Psoas muscle (tissue), 8 donors: ENCODE data around the gene C16orf74. TPM values are rescaled to one million over a fixed set of nuclear protein-coding genes. Genes with fewer than 3 reads are reported as not detected.

ENCODE experiments used
- ATAC-seq, 4 donors: fragments of 200-7000 bp; cut with Tn5 transposase; one replicate each; pipeline ENCODE4 v1.9.1; 2020; ENCODE audit warnings: moderate library complexity in 3 of 4, mild to moderate bottlenecking in 2 of 4
- DNase-seq, 2 donors: peaks; one replicate each; pipeline ENCODE4 v3.0.0-alpha.2; 2020
- H3K27ac ChIP-seq: fragments of 200-600 bp; one replicate; pipeline ENCODE4 v1.8.0; 2022
- H3K27me3 ChIP-seq, 3 donors: fragments of 200-600 bp in 1 of 3; one replicate each; pipeline versions ENCODE4 v1.6.1 to v1.8.0; 2013 to 2022; ENCODE audit warnings: low read length in 2 of 3, mild to moderate bottlenecking in 2 of 3, moderate library complexity in 1 of 3; ENCODE audit not compliant: insufficient read depth in 3 of 3
- H3K36me3 ChIP-seq, 2 donors: fragments of 200-600 bp in 1 of 2; one replicate each; pipeline versions ENCODE4 v1.6.1 to v1.8.0; 2013 to 2022; ENCODE audit warnings: low read depth in 1 of 2, mild to moderate bottlenecking in 1 of 2, moderate library complexity in 1 of 2; ENCODE audit not compliant: insufficient read depth in 1 of 2
- H3K4me1 ChIP-seq: fragments of 200-600 bp; one replicate; pipeline ENCODE4 v1.8.0; 2022
- H3K4me3 ChIP-seq: fragments of 200-600 bp; one replicate; pipeline ENCODE4 v1.8.0; 2022; ENCODE audit warnings: mild to moderate bottlenecking
- H3K9me3 ChIP-seq: fragments of 200-600 bp; one replicate; pipeline ENCODE4 v1.8.0; 2022
- CTCF ChIP-seq: fragments of 200-600 bp; IDR thresholded peaks from one replicate; pipeline ENCODE4 v1.8.0; 2022; ENCODE audit warnings: antibody characterized with exemption
- WGBS, 3 donors: extraction: QIAGEN DNeasy Blood & Tissue Kit; methylation state at CpG; one replicate each; pipeline versions ENCODE4 v1.1.6 to v1.1.7; 2013; 5-methylcytosine and 5-hydroxymethylcytosine counted together
- intact Hi-C, 2 donors: fragments of 100-400 bp; cut with DNase I; formaldehyde crosslinking; loops; one replicate each; pipeline versions ENCODE4 v1.11.0 to v1.14.2; 2022
- polyA plus RNA-seq, 3 donors: library from polyadenylated mRNA; stranded (reverse); fragments of 200-250 nt; gene quantifications; one replicate each; pipeline ENCODE4 v1.2.3, GENCODE V29; 2013
- total RNA-seq, 4 donors: library from RNA; stranded (reverse); fragmentation: NEBNext Ultra II Directional in 2 of 4; extraction: Animal tissue kit (Norgen Biotek cat#: 25700) in 2 of 4; gene quantifications; one replicate each; pipeline versions ENCODE4 v1.2.1 to v1.2.4, GENCODE V29; 2021 to 2023
- donor health status: healthy with polysubstance abuse.
- donor health status: DM: no; HTN: no; CAD: no; lungs with moderate emphysema.
- donor health status: Bipolar disorder and iron deficiency.
- donor health status: healthy.
- donor health status: DM: yes; HTN: yes; CAD: no.
- donor health status: DM: no; HTN: no; CAD: no.
- donor health status: DM: no; HTN: no; CAD: no.
- donor health status: DM: yes; HTN: yes; CAD: no.

The C16orf74 gene
- total and polyA plus RNA-seq, 7 donors: 0.13 to 3.8 (median 0.24) TPM; not detected in 2

DNA sequence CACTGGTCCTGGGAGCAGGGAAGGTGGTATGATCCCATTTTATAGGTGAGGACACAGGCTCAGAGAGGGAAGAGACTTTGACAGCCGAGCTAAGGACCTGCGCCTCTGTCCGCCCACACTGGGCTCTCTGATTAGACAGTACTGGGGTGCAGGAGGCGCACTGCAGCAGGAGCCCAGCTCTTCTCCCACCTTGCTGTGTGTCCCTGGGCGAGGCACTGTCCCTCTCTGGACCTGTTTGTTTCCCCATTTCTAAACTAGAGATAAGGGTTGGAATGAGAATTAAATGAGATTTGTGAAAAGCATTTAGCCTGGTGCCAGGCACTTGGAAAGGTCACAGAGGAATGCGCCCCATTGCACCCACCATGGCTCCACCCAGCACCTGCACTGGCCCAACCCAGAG, 42.6 kb downstream of the C16orf74 start:
- Histone ChIP-seq H3K4me3 (no peak overlapping the region), H3K9me3 (no peaks in the 10 kb centered on the region), H3K27me3 (no peaks in the 10 kb centered on the region), H3K36me3 (no peaks in the 10 kb centered on the region), H3K4me1 (no peaks in the 10 kb centered on the region), H3K27ac (no peak overlapping the region)
- no peak for ATAC-seq
- WGBS, 3 donors: 95 to 98% (median 97%) methylated on average over 6 of the region's 6 CpGs
- no peak for TF ChIP-seq CTCF
- no peak for DNase-seq
- intact Hi-C loops: no loop called here

DNA sequence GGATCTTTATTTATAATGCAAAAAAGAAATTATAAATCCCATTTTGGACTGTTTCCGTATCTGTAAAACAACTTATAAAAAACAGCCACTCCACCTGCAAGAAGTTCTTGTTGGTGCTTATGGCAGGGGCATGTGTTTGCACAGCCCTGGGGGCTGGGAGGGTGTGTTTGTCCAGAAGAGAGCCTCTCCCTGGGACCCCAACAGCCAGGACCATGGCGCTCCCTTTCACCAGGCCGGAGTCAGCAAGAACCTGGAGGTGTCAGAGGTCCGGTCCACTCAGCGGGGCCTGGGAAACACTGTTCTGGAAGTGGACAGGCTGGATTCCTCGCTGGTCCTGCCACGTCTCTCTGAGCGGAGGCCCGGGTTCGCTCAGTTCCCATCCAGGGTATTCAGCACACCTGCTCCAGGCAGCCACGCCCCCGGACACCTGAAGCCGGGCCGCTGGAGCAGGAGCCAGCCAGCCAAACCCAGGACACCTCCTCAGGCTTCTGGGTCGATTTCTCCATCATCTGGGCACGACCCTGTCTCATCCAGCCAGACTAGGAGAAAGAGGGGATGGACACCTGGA, 43.3 kb downstream of the C16orf74 start:
- no peaks in the 10 kb centered on the region for H3K4me1 ChIP-seq
- DNase-seq: no peak
- H3K27ac ChIP-seq: no peak overlapping the region
- H3K9me3 ChIP-seq: no peaks in the 10 kb centered on the region
- TF ChIP-seq CTCF: no peak
- H3K4me3 ChIP-seq: no peak overlapping the region
- no peaks in the 10 kb centered on the region for H3K36me3 ChIP-seq
- intact Hi-C loops: no loop called here
- ATAC-seq: no peak
- WGBS, 3 donors: 85 to 90% (median 90%) methylated on average over 16 of the region's 16 CpGs
- H3K27me3 ChIP-seq: no peaks in the 10 kb centered on the region

- Histone ChIP-seq H3K27me3 (no peaks in the 10 kb centered on the region), H3K4me3 (no peak overlapping the region), H3K36me3 (no peaks in the 10 kb centered on the region), H3K9me3 (no peaks in the 10 kb centered on the region), H3K27ac (no peak overlapping the region), H3K4me1 (no peaks in the 10 kb centered on the region)
- intact Hi-C loops: no loop called here
- no peak for ATAC-seq
- DNase-seq: no peak
- 87 to 93% (median 93%) methylated on average over 11 of the region's 11 CpGs for WGBS, 3 donors
- no peak for TF ChIP-seq CTCF
Observed at GRCh38 chr16:85706449-85707034, 44.4 kb downstream of the C16orf74 start.

- Histone ChIP-seq H3K4me3 (no peak overlapping the region), H3K27me3 (no peaks in the 10 kb centered on the region), H3K9me3 (no peaks in the 10 kb centered on the region), H3K4me1 (no peaks in the 10 kb centered on the region), H3K27ac (no peak overlapping the region), H3K36me3 (no peaks in the 10 kb centered on the region)
- WGBS, 3 donors: 87 to 91% (median 91%) methylated on average over 20 of the region's 20 CpGs
- intact Hi-C loops: no loop called here
- DNase-seq (no peak), ATAC-seq (no peak)
- TF ChIP-seq CTCF: no peak
Observed at GRCh38 chr16:85704900-85705846, 45.7 kb downstream of the C16orf74 start.
